Lower leg skin (tissue), 3 donors: ENCODE measurements around the gene TMEM33.

Experiments
- POLR2A ChIP-seq, 2 donors: fragments of 450-650 bp; IDR thresholded peaks; one replicate each; pipeline ENCODE4 v1.6.1; 2016 to 2017; ENCODE audit warnings: antibody characterized with exemption in 2 of 2, mild to moderate bottlenecking in 1 of 2, moderate library complexity in 1 of 2
- TF ChIP-seq, protein P1 (sequence below), 3 donors: fragments of 450-650 bp; IDR thresholded peaks; one replicate each; pipeline ENCODE4 v1.5.1; 2016; ENCODE audit warnings: antibody characterized with exemption in 3 of 3, mild to moderate bottlenecking in 3 of 3, moderate library complexity in 2 of 3

DNA sequence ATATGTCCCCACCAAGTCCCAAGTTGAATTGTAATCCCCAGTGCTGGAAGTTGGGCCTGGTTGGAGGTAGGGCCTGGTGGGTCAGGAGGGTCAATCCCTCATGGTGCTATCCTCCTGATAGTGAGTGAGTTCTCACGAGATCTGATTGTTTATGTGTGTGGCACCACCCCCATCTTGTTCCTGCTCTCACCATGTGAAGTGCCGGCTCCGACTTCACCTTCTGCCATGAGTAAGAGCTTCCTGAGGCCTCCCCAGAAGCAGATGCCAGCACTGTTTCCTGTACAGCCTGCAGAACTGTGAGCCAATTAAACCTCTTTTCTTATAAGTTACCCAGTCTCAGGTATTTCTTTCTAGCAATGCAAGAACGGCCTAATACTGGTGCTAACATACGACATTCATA is 22.7 kb upstream of the TMEM33 start:
- TF ChIP-seq, protein P1, sequence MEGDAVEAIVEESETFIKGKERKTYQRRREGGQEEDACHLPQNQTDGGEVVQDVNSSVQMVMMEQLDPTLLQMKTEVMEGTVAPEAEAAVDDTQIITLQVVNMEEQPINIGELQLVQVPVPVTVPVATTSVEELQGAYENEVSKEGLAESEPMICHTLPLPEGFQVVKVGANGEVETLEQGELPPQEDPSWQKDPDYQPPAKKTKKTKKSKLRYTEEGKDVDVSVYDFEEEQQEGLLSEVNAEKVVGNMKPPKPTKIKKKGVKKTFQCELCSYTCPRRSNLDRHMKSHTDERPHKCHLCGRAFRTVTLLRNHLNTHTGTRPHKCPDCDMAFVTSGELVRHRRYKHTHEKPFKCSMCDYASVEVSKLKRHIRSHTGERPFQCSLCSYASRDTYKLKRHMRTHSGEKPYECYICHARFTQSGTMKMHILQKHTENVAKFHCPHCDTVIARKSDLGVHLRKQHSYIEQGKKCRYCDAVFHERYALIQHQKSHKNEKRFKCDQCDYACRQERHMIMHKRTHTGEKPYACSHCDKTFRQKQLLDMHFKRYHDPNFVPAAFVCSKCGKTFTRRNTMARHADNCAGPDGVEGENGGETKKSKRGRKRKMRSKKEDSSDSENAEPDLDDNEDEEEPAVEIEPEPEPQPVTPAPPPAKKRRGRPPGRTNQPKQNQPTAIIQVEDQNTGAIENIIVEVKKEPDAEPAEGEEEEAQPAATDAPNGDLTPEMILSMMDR (IDR thresholded peaks at IDR 0.05): no peak
- no peak for TF ChIP-seq POLR2A (IDR thresholded peaks at IDR 0.05)
